ACHN (cell line): ENCODE results near the gene TOMM40L.
A peak's percentile ranks its signal among the peaks of the same experiment; 100 is the strongest.

Experiments used
- DNase-seq: peaks from one replicate; pipeline ENCODE4 v3.0.0-alpha.2; 2015
- in situ Hi-C: cut with HindIII; loops from 2 replicates; pipeline ENCODE4 v1.10.0; 2017; ENCODE audit warnings: low sequenced_read_pairs, low pct_ligation_motif_present, low pct_unique_long_range_greater_than_20kb

The TOMM40L gene

GRCh38 chr1:161196111-161196510 is 29.7 kb upstream of the TOMM40L start:
- no peak for DNase-seq
- in situ Hi-C loops: no loop called here

GRCh38 chr1:161196521-161197451 is 29.1 kb upstream of the TOMM40L start:
- DNase-seq: no peak
- in situ Hi-C loops: no loop called here

- in situ Hi-C loops: no loop called here
- no peak for DNase-seq
Measured at GRCh38 chr1:161197560-161198193, 28.2 kb upstream of the TOMM40L start.

- in situ Hi-C loops: no loop called here
- no peak for DNase-seq
Measured at GRCh38 chr1:161198194-161198896, 27.5 kb upstream of the TOMM40L start.

- in situ Hi-C loops: no loop called here
- DNase-seq: no peak
Measured at GRCh38 chr1:161198897-161199431, 26.9 kb upstream of the TOMM40L start, which contains the start of gene ADAMTS4. Gene ADAMTS4, minus strand, starts transcription at chr1:161199054. Its CDS starts 427 bp downstream, at chr1:161198627.

GRCh38 chr1:161199506-161200139 is 26.2 kb upstream of the TOMM40L start:
- DNase-seq: no peak
- in situ Hi-C loops: loop anchor here (25.0 kb wide), 1 partner anchor 113 kb away; the partner anchor contains the start of genes MPZ and SDHC

GRCh38 chr1:161200421-161200991 is 25.4 kb upstream of the TOMM40L start:
- in situ Hi-C loops: loop anchor here (25.0 kb wide), 1 partner anchor 112 kb away; the partner anchor contains the start of genes MPZ and SDHC
- no peak for DNase-seq

GRCh38 chr1:161200992-161201835 is 24.6 kb upstream of the TOMM40L start:
- DNase-seq: no peak
- in situ Hi-C loops: loop anchor here (25.0 kb wide), 1 partner anchor 111 kb away; the partner anchor contains the start of genes MPZ and SDHC

GRCh38 chr1:161201836-161202712 is 23.8 kb upstream of the TOMM40L start, which contains the start of gene NDUFS2:
Gene NDUFS2, plus strand, starts transcription at chr1:161202367. Its CDS starts 19 bp downstream, at chr1:161202386.
- peak; percentile 99 for DNase-seq
- in situ Hi-C loops: loop anchor here (25.0 kb wide), 1 partner anchor 110 kb away; the partner anchor contains the start of genes MPZ and SDHC

GRCh38 chr1:161206411-161207140 is 19.3 kb upstream of the TOMM40L start:
- DNase-seq: no peak
- in situ Hi-C loops: loop anchor here (25.0 kb wide), 1 partner anchor 106 kb away; the partner anchor contains the start of genes MPZ and SDHC

- in situ Hi-C loops: loop anchor here (25.0 kb wide), 1 partner anchor 105 kb away; the partner anchor contains the start of genes MPZ and SDHC
- DNase-seq: no peak
Measured at GRCh38 chr1:161207173-161207572, 18.7 kb upstream of the TOMM40L start.

GRCh38 chr1:161209790-161210409 is 16.0 kb upstream of the TOMM40L start:
- peak; percentile 80 for DNase-seq
- in situ Hi-C loops: loop anchor here (25.0 kb wide), 1 partner anchor 102 kb away; the partner anchor contains the start of genes MPZ and SDHC

GRCh38 chr1:161214369-161214768 is 11.5 kb upstream of the TOMM40L start:
- DNase-seq: no peak
- in situ Hi-C loops: loop anchor here (25.0 kb wide), 1 partner anchor 98 kb away; the partner anchor contains the start of genes MPZ and SDHC

- DNase-seq: no peak
- in situ Hi-C loops: loop anchor here (25.0 kb wide), 1 partner anchor 97 kb away; the partner anchor contains the start of genes MPZ and SDHC
Measured at GRCh38 chr1:161215076-161215475, 10.8 kb upstream of the TOMM40L start, which contains the start of gene FCER1G. Gene FCER1G, plus strand, starts transcription at chr1:161215295. Its CDS starts 27 bp downstream, at chr1:161215322.
